Sigmoid colon (tissue), 7 donors: ENCODE results near the gene OXA1L. TPM values are rescaled to one million over a fixed set of nuclear protein-coding genes. Genes with fewer than 3 reads are reported as not detected.

Experiments
- DNase-seq: peaks from one replicate; pipeline ENCODE4 v3.0.0-alpha.2; 2019
- H3K27ac ChIP-seq, 4 donors: fragments of 200-600 bp; sonication (generic); one replicate each; pipeline ENCODE4 v1.5.1; 2016 to 2019; ENCODE audit warnings: mild to moderate bottlenecking in 1 of 4
- H3K27me3 ChIP-seq, 3 donors: fragments of 200-600 bp; sonication (generic); one replicate each; pipeline ENCODE4 v1.5.1; 2019; ENCODE audit warnings: mild to moderate bottlenecking in 1 of 3
- H3K36me3 ChIP-seq, 4 donors: fragments of 200-600 bp; sonication (generic); one replicate each; pipeline ENCODE4 v1.5.1; 2016 to 2019
- H3K4me1 ChIP-seq, 4 donors: fragments of 200-600 bp; sonication (generic); one replicate each; pipeline ENCODE4 v1.5.1; 2017 to 2019
- H3K4me3 ChIP-seq, 4 donors: fragments of 200-600 bp; sonication (generic); one replicate each; pipeline ENCODE4 v1.5.1; 2017 to 2019; ENCODE audit warnings: mild to moderate bottlenecking in 2 of 4, moderate library complexity in 1 of 4
- H3K9me3 ChIP-seq, 4 donors: fragments of 200-600 bp in 3 of 4; sonication (generic) in 3 of 4; one replicate each; pipeline versions ENCODE4 v1.5.1 to v1.6.1; 2013 to 2019
- CTCF ChIP-seq, 4 experiments: fragments of 450-650 bp in 3 of 4; fragments of 200-600 bp in 1 of 4; IDR thresholded peaks; one replicate each; pipeline ENCODE4 v1.5.1; 2016 to 2019; ENCODE audit warnings: antibody characterized with exemption in 4 of 4, mild to moderate bottlenecking in 3 of 4, moderate library complexity in 2 of 4
- EP300 ChIP-seq, 4 donors: sonication (generic); formaldehyde crosslinking; IDR thresholded peaks; one replicate each; pipeline ENCODE4 v1.6.1; 2017; ENCODE audit warnings: antibody characterized with exemption in 4 of 4
- POLR2A ChIP-seq, 2 donors: fragments of 450-650 bp; IDR thresholded peaks; one replicate each; pipeline ENCODE4 v1.6.1; 2016; ENCODE audit warnings: antibody characterized with exemption in 2 of 2, mild to moderate bottlenecking in 2 of 2, moderate library complexity in 2 of 2
- POLR2AphosphoS5 ChIP-seq, 4 donors: sonication (generic); formaldehyde crosslinking; IDR thresholded peaks; one replicate each; pipeline ENCODE4 v1.6.1; 2017; ENCODE audit warnings: antibody characterized with exemption in 4 of 4
- WGBS, 2 donors: extraction: QIAGEN DNeasy Blood & Tissue Kit; methylation state at CpG; one replicate each; pipeline ENCODE4 v1.1.7; 2013; 5-methylcytosine and 5-hydroxymethylcytosine counted together
- intact Hi-C: fragments of 100-400 bp; cut with DNase I; formaldehyde crosslinking; loops from one replicate; pipeline ENCODE4 v1.15.1; 2023
- polyA plus RNA-seq, 3 donors: library from polyadenylated mRNA; stranded (reverse); fragments of 200-250 nt; gene quantifications; one replicate each; pipeline ENCODE4 v1.2.3, GENCODE V29; 2013
- small RNA-seq, 3 donors: library from RNA; depleted of rRNA; stranded (forward); fragments of <200 nt; gene quantifications; one replicate each; pipeline ENCODE3, GENCODE V24; 2016
- total RNA-seq, 4 donors: library from RNA; depleted of rRNA; stranded (reverse); fragments of >200 nt; gene quantifications; one replicate each; pipeline ENCODE4 v1.1.0, GENCODE V29; 2016
- donor health status: healthy with polysubstance abuse.
- donor health status: Bipolar disorder and iron deficiency.
- donor health status: healthy.

OXA1L gene
- total and polyA plus RNA-seq, 7 donors: 85.1 to 113 (median 97.8) TPM

GRCh38 chr14:22821193-22822015, 54.9 kb downstream of the OXA1L start:
- H3K4me1 ChIP-seq: peaks cover 0 to 36% (median 29%) of the 10 kb centered on the region in 4 donors
- intact Hi-C loops: loop anchor here (1.0 to 5.0 kb wide), 2 partner anchors 32 to 264 kb away; no protein-coding TSS in a partner anchor
- no peaks in the 10 kb centered on the region for H3K36me3 ChIP-seq
- peak overlapping the region in 3 of 4 donors; percentile 3 to 77 (median 53) for H3K27ac ChIP-seq
- no peaks in the 10 kb centered on the region for H3K9me3 ChIP-seq
- TF ChIP-seq EP300 (IDR thresholded peaks at IDR 0.05) (no peak), CTCF (IDR thresholded peaks at IDR 0.05) (no peak), POLR2A (IDR thresholded peaks at IDR 0.05) (no peak), POLR2AphosphoS5 (IDR thresholded peaks at IDR 0.05) (peak in 1 of 4 donors; percentile 15)
- no peaks in the 10 kb centered on the region for H3K27me3 ChIP-seq
- DNase-seq: peak; percentile 70
- H3K4me3 ChIP-seq: no peak overlapping the region
- WGBS, 2 donors: 74 to 84% methylated on average over 24 of the region's 24 CpGs

GRCh38 chr14:22822016-22822570, 55.6 kb downstream of the OXA1L start:
- Histone ChIP-seq H3K27ac (peak overlapping the region; percentile 53 to 77 (median 62)), H3K27me3 (no peaks in the 10 kb centered on the region), H3K9me3 (no peaks in the 10 kb centered on the region), H3K36me3 (no peaks in the 10 kb centered on the region), H3K4me1 (peaks cover 0 to 36% (median 29%) of the 10 kb centered on the region in 4 donors), H3K4me3 (peak overlapping the region; percentile 22 to 59 (median 46))
- intact Hi-C loops: loop anchor here (1.0 to 5.0 kb wide), 2 partner anchors 31 to 265 kb away; no protein-coding TSS in a partner anchor
- peak; percentile 69 for DNase-seq
- TF ChIP-seq EP300 (IDR thresholded peaks at IDR 0.05): no peak
- no peak for TF ChIP-seq POLR2A (IDR thresholded peaks at IDR 0.05)
- TF ChIP-seq CTCF (IDR thresholded peaks at IDR 0.05): no peak
- TF ChIP-seq POLR2AphosphoS5 (IDR thresholded peaks at IDR 0.05): no peak
- 40 to 57% methylated on average over 32 of the region's 32 CpGs for WGBS, 2 donors

Small RNA genes lying within 50 kb of the gene (small RNA-seq; reads per million reads assigned to genes)
- gene RF00588: 0 reads per million in 3 donors

Other genes starting within 250 kb of the OXA1L start
- gene DAD1, start 177.5 kb upstream of the OXA1L start, total RNA-seq: 100 to 1,000 TPM; 115 to 192 (median 164) TPM
- gene DAD1, start 177.5 kb upstream of the OXA1L start, polyA plus RNA-seq: 100 to 1,000 TPM; 136 to 274 (median 160) TPM
- 10 to 100 TPM; 17.4 to 20.4 (median 18.7) TPM for gene ABHD4, start 168.4 kb upstream of the OXA1L start, total RNA-seq
- gene ABHD4, start 168.4 kb upstream of the OXA1L start, polyA plus RNA-seq: 10 to 100 TPM in 2 of 3 donors, 1 to 10 TPM in 1; 9.5 to 18.0 (median 12.3) TPM
- not detected for gene OR6J1, start 122.3 kb upstream of the OXA1L start, total RNA-seq
- gene OR6J1, start 122.3 kb upstream of the OXA1L start, polyA plus RNA-seq: not detected
- 10 to 100 TPM; 16.1 to 23.5 (median 16.5) TPM for gene SLC7A7, start 48.7 kb downstream of the OXA1L start, total RNA-seq
- gene SLC7A7, start 48.7 kb downstream of the OXA1L start, polyA plus RNA-seq: 10 to 100 TPM; 15.6 to 22.7 (median 16.4) TPM
- gene MRPL52, start 63.2 kb downstream of the OXA1L start, total RNA-seq: 100 to 1,000 TPM in 1 of 4 donors, 10 to 100 TPM in 3; 54.6 to 333 (median 58.3) TPM
- 100 to 1,000 TPM in 2 of 3 donors, 10 to 100 TPM in 1; 64.3 to 117 (median 105) TPM for gene MRPL52, start 63.2 kb downstream of the OXA1L start, polyA plus RNA-seq
- gene MMP14, start 69.9 kb downstream of the OXA1L start, total RNA-seq: 100 to 1,000 TPM in 3 of 4 donors, 10 to 100 TPM in 1; 86.6 to 140 (median 115) TPM
- 10 to 100 TPM; 21.0 to 85.4 (median 33.5) TPM for gene MMP14, start 69.9 kb downstream of the OXA1L start, polyA plus RNA-seq
- gene LRP10, start 105.1 kb downstream of the OXA1L start, total RNA-seq: 100 to 1,000 TPM in 2 of 4 donors, 10 to 100 TPM in 2; 75.3 to 124 (median 95.1) TPM
- gene LRP10, start 105.1 kb downstream of the OXA1L start, polyA plus RNA-seq: 100 to 1,000 TPM in 1 of 3 donors, 10 to 100 TPM in 2; 34.4 to 139 (median 42.6) TPM
- 1 to 10 TPM in 1 of 4 donors, under 1 TPM in 2, not detected in 1; 0.71 to 1.4 (median 0.81) TPM for gene REM2, start 116.5 kb downstream of the OXA1L start, total RNA-seq
- gene REM2, start 116.5 kb downstream of the OXA1L start, polyA plus RNA-seq: under 1 TPM in 2 of 3 donors, not detected in 1; 0.60 to 0.96 TPM
- 1,000 to 10,000 TPM in 1 of 4 donors, 100 to 1,000 TPM in 3; 356 to 5,076 (median 594) TPM for gene RBM23, start 152.5 kb downstream of the OXA1L start, total RNA-seq
- 10 to 100 TPM; 31.8 to 46.5 (median 40.8) TPM for gene RBM23, start 152.5 kb downstream of the OXA1L start, polyA plus RNA-seq
- 10 to 100 TPM; 33.3 to 61.7 (median 44.7) TPM for gene PRMT5, start 162.7 kb downstream of the OXA1L start, total RNA-seq
- gene PRMT5, start 162.7 kb downstream of the OXA1L start, polyA plus RNA-seq: 10 to 100 TPM; 33.3 to 66.7 (median 55.4) TPM
- gene HAUS4, start 190.4 kb downstream of the OXA1L start, total RNA-seq: 10 to 100 TPM; 28.1 to 82.6 (median 59.8) TPM
- gene HAUS4, start 190.4 kb downstream of the OXA1L start, polyA plus RNA-seq: 10 to 100 TPM; 37.8 to 46.7 (median 44.9) TPM
- gene AJUBA, start 215.9 kb downstream of the OXA1L start, total RNA-seq: 1 to 10 TPM; 5.0 to 5.5 (median 5.1) TPM
- 1 to 10 TPM in 2 of 3 donors, under 1 TPM in 1; 0.23 to 7.8 (median 6.0) TPM for gene AJUBA, start 215.9 kb downstream of the OXA1L start, polyA plus RNA-seq
- 10 to 100 TPM in 3 of 4 donors, 1 to 10 TPM in 1; 8.9 to 19.9 (median 12.9) TPM for gene C14orf93, start 243.5 kb downstream of the OXA1L start, total RNA-seq
- 10 to 100 TPM in 2 of 3 donors, 1 to 10 TPM in 1; 7.4 to 11.9 (median 10.2) TPM for gene C14orf93, start 243.5 kb downstream of the OXA1L start, polyA plus RNA-seq